Chondrocyte (in vitro differentiated cells): ENCODE data around the gene CFAP251. TPM values are rescaled to one million over a fixed set of nuclear protein-coding genes. Genes with fewer than 3 reads are reported as not detected.

Experiments used
- DNase-seq: peaks from one replicate; pipeline ENCODE4 v3.0.0; 2021; ENCODE audit warnings: mixed read lengths, low spot score
- H3K27ac Mint-ChIP-seq: one replicate; pipeline ENCODE4 v1.8.0; 2021; ENCODE audit warnings: mild to moderate bottlenecking, moderate library complexity, mixed read lengths; ENCODE audit not compliant: unreplicated experiment
- H3K27me3 Mint-ChIP-seq: 2 replicates; pipeline ENCODE4 v1.8.0; 2021; ENCODE audit warnings: low read depth, mixed read lengths
- H3K36me3 Mint-ChIP-seq: 2 replicates; pipeline ENCODE4 v1.8.0; 2021; ENCODE audit warnings: low read depth, mixed read lengths
- H3K4me1 Mint-ChIP-seq: 2 replicates; pipeline ENCODE4 v1.8.0; 2021; ENCODE audit warnings: low read depth, mild to moderate bottlenecking, mixed read lengths
- H3K4me3 Mint-ChIP-seq: one replicate; pipeline ENCODE4 v1.8.0; 2021; ENCODE audit warnings: mild to moderate bottlenecking, moderate library complexity, mixed read lengths; ENCODE audit not compliant: unreplicated experiment
- H3K9me3 Mint-ChIP-seq: 2 replicates; pipeline ENCODE4 v1.8.0; 2021; ENCODE audit warnings: low read depth, mixed read lengths
- CTCF ChIP-seq: fragments of 200-600 bp; sonication (generic); IDR thresholded peaks from 2 replicates; pipeline ENCODE4 v1.5.0; 2021; ENCODE audit warnings: antibody characterized with exemption, mild to moderate bottlenecking, moderate library complexity
- total RNA-seq: library from RNA; stranded (reverse); gene quantifications from 3 replicates; pipeline ENCODE4 v1.2.1, GENCODE V29; 2021

The CFAP251 gene
- total RNA-seq, 1 donor from 2014 or later: 4.5 TPM

- no peak for DNase-seq
- H3K36me3 Mint-ChIP-seq: peaks cover 8% of the 10 kb centered on the region
- peak overlapping the region; percentile 57 for H3K27ac Mint-ChIP-seq
- no peak overlapping the region for H3K4me3 Mint-ChIP-seq
- peaks cover 3% of the 10 kb centered on the region for H3K9me3 Mint-ChIP-seq
- no peak for TF ChIP-seq CTCF
- H3K4me1 Mint-ChIP-seq: peaks cover 18% of the 10 kb centered on the region
- no peaks in the 10 kb centered on the region for H3K27me3 Mint-ChIP-seq
These were observed 85.5 kb downstream of the CFAP251 start for GRCh38 chr12:122003651-122004611.

DNA sequence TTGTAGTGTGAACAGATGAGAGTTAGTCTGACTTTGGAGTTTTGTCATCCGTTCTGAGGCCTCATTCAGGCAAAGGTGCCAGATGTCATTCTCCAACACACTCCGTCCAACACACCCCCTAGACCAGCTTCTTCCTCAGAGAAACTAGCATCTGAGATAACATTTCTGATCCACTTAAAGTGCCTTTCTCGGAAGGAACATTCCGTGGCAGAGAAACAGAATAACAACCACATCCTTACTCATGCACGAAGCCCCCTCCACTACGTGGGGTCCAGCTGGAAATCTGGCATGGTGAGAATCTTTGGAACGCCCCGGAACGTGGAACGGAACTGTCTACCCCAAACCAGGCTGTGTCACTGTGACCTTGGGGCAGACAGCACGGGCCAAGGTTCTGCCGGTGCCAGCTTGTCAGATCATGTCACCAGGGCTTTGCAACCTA lies 86.3 kb downstream of the CFAP251 start:
- TF ChIP-seq CTCF: no peak
- Mint-ChIP-seq H3K27ac (peak overlapping the region; percentile 57), H3K27me3 (no peaks in the 10 kb centered on the region), H3K36me3 (peaks cover 6% of the 10 kb centered on the region), H3K4me1 (peaks cover 18% of the 10 kb centered on the region), H3K9me3 (peaks cover 1% of the 10 kb centered on the region), H3K4me3 (no peak overlapping the region)
- no peak for DNase-seq

DNA sequence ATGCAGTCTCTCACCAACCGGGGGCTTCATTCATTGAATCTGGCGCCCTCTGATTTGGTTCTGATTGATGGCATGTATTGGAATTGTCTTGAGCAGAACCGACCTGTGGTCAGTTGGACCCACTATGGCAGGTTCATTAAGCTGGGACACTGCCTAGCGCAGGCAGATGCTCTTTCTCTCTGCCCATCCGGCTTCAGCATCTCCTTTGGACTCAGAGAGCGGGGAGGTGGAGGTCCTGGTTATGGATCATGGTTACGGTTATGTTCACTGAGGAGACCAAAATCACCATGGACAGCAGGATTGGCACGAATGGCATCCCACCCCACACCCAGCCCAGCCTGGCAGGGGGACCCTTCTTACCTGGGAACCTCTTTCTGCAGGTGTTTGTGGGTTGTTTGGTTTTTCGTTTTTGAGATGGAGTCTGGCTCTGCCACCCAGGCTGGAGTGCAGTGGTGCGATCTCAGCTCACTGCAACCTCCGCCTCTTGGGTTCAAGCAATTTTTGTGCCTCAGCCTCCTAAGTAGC lies 86.9 kb downstream of the CFAP251 start:
- TF ChIP-seq CTCF: no peak
- H3K4me1 Mint-ChIP-seq: peaks cover 18% of the 10 kb centered on the region
- no peak overlapping the region for H3K4me3 Mint-ChIP-seq
- H3K27ac Mint-ChIP-seq: no peak overlapping the region
- H3K27me3 Mint-ChIP-seq: no peaks in the 10 kb centered on the region
- no peak for DNase-seq
- H3K36me3 Mint-ChIP-seq: peaks cover 4% of the 10 kb centered on the region
- no peaks in the 10 kb centered on the region for H3K9me3 Mint-ChIP-seq

DNA sequence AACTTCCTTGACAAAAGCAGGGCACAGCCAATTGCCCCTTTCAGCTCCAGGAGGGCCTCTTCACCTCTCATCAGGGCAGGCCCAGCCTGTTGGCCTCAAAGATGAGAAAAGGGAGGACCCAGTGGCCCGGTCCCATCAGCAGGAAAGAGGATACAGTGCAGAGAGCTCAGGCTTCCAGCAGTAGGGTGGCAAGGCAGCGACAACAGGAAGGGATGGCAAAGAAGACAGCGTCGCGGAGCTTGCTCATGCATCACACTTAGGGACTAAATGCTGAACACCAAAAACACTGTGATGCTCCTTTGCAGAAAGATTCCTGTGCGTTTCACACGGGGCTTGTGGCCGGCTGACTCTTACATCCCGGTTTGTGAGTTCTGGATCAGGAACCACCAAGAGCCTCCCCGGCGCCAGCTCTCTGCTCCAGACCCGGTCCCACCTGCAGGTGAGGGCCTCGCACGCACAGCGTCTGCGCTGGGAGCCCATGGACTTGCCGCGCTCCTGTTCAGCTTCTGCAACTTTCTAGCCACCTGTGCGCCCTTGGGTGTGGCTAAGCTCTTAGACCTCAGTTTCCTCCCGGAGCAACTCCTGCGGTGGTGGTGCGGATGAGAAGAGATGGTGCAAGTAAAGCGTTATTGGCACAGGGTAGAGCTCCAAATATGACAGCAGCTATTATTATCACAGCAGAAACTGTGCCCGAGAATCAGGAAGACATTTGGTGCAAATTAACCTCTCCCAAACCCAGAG lies 88.0 kb downstream of the CFAP251 start:
- Mint-ChIP-seq H3K36me3 (peaks cover 4% of the 10 kb centered on the region), H3K27ac (no peak overlapping the region), H3K4me1 (peaks cover 18% of the 10 kb centered on the region), H3K27me3 (no peaks in the 10 kb centered on the region), H3K4me3 (no peak overlapping the region), H3K9me3 (no peaks in the 10 kb centered on the region)
- DNase-seq: peak; percentile 64
- no peak for TF ChIP-seq CTCF

- H3K27me3 Mint-ChIP-seq: no peaks in the 10 kb centered on the region
- H3K4me3 Mint-ChIP-seq: no peak overlapping the region
- peaks cover 2% of the 10 kb centered on the region for H3K9me3 Mint-ChIP-seq
- peak; percentile 75 for DNase-seq
- no peak for TF ChIP-seq CTCF
- peaks cover 1% of the 10 kb centered on the region for H3K4me1 Mint-ChIP-seq
- peaks cover 2% of the 10 kb centered on the region for H3K36me3 Mint-ChIP-seq
- H3K27ac Mint-ChIP-seq: no peak overlapping the region
These were observed 91.3 kb downstream of the CFAP251 start for GRCh38 chr12:122009741-122010140.
